Naive B cell (primary cell): Measurements from ENCODE around the gene TAPBP. TPM values are rescaled to one million over a fixed set of nuclear protein-coding genes. Genes with fewer than 3 reads are reported as not detected.

Experiments used
- ATAC-seq, 2 donors: fragments of 150-1000 bp; cut with Tn5 transposase; 2 replicates each; pipeline ENCODE4 v1.10.0; 2021; ENCODE audit warnings: low read depth in 2 of 2, mild to moderate bottlenecking in 2 of 2, moderate library complexity in 2 of 2
- DNase-seq: peaks from one replicate; pipeline ENCODE4 v3.0.0; 2022
- H3K27ac Mint-ChIP-seq, 6 donors: one replicate each; pipeline ENCODE4 v1.8.0; 2020 to 2022; ENCODE audit warnings: mild to moderate bottlenecking in 6 of 6, mixed read lengths in 6 of 6, moderate library complexity in 5 of 6, inconsistent platforms in 2 of 6
- H3K27me3 Mint-ChIP-seq, 3 donors: one replicate each; pipeline ENCODE4 v1.8.0; 2021 to 2022; ENCODE audit warnings: mixed read lengths in 3 of 3, mild to moderate bottlenecking in 1 of 3
- H3K36me3 Mint-ChIP-seq, 2 donors: one replicate each; pipeline ENCODE4 v1.8.0; 2020 to 2022; ENCODE audit warnings: mixed read lengths in 2 of 2, inconsistent platforms in 1 of 2, mild to moderate bottlenecking in 1 of 2
- H3K4me1 Mint-ChIP-seq, 3 donors: one replicate each; pipeline ENCODE4 v1.8.0; 2020 to 2022; ENCODE audit warnings: mixed read lengths in 3 of 3, inconsistent platforms in 1 of 3, mild to moderate bottlenecking in 1 of 3, moderate library complexity in 1 of 3
- H3K4me3 Mint-ChIP-seq, 8 donors: one replicate each; pipeline ENCODE4 v1.8.0; 2020 to 2022; ENCODE audit warnings: mild to moderate bottlenecking in 8 of 8, mixed read lengths in 8 of 8, moderate library complexity in 8 of 8, inconsistent platforms in 2 of 8
- H3K9me3 Mint-ChIP-seq, 7 donors: one replicate each; pipeline ENCODE4 v1.8.0; 2020 to 2022; ENCODE audit warnings: mixed read lengths in 7 of 7, mild to moderate bottlenecking in 5 of 7, inconsistent platforms in 2 of 7, moderate library complexity in 1 of 7
- polyA plus RNA-seq, 6 donors: library from polyadenylated mRNA; unstranded; fragments of 300-500 nt; fragmentation: Illumina TruSeq; gene quantifications; one replicate each; pipeline ENCODE4 v1.2.3, GENCODE V29; 2021; ENCODE audit warnings: low read depth in 6 of 6

The TAPBP gene
- polyA plus RNA-seq, 6 donors from 2014 or later, result 450 to 564 (median 508) TPM

GRCh38 chr6:33336495-33336894 lies 22.6 kb upstream of the TAPBP start:
- Mint-ChIP-seq H3K4me1 (peaks cover 18 to 65% (median 50%) of the 10 kb centered on the region in 3 donors), H3K27me3 (no peaks in the 10 kb centered on the region), H3K4me3 (no peak overlapping the region), H3K36me3 (no peaks in the 10 kb centered on the region), H3K9me3 (no peaks in the 10 kb centered on the region), H3K27ac (no peak overlapping the region)
- ATAC-seq (no peak), DNase-seq (no peak)

- DNase-seq, result no peak
- H3K4me3 Mint-ChIP-seq, result peak overlapping the region in 1 of 8 donors; percentile 5
- no peaks in the 10 kb centered on the region for H3K36me3 Mint-ChIP-seq
- no peaks in the 10 kb centered on the region for H3K27me3 Mint-ChIP-seq
- ATAC-seq, result peak; percentile 41 to 56
- no peaks in the 10 kb centered on the region for H3K9me3 Mint-ChIP-seq
- H3K4me1 Mint-ChIP-seq, result peaks cover 22 to 69% (median 56%) of the 10 kb centered on the region in 3 donors
- H3K27ac Mint-ChIP-seq, result peak overlapping the region in 1 of 6 donors; percentile 60
Observed at GRCh38 chr6:33335916-33336315, 22.0 kb upstream of the TAPBP start.

- H3K27me3 Mint-ChIP-seq, result no peaks in the 10 kb centered on the region
- H3K4me3 Mint-ChIP-seq, result peak overlapping the region in 3 of 8 donors; percentile 28 to 45 (median 41)
- H3K27ac Mint-ChIP-seq, result peak overlapping the region in 2 of 6 donors; percentile 36 to 42
- H3K36me3 Mint-ChIP-seq, result no peaks in the 10 kb centered on the region
- peaks cover 31 to 71% (median 57%) of the 10 kb centered on the region in 3 donors for H3K4me1 Mint-ChIP-seq
- no peaks in the 10 kb centered on the region for H3K9me3 Mint-ChIP-seq
- ATAC-seq (no peak), DNase-seq (no peak)
Observed at GRCh38 chr6:33333666-33334065, 19.8 kb upstream of the TAPBP start.

GRCh38 chr6:33330736-33331135 lies 16.9 kb upstream of the TAPBP start:
- Mint-ChIP-seq H3K9me3 (no peaks in the 10 kb centered on the region), H3K4me1 (peaks cover 35 to 73% (median 62%) of the 10 kb centered on the region in 3 donors), H3K27ac (peak overlapping the region in 4 of 6 donors; percentile 44 to 87 (median 74)), H3K4me3 (peak overlapping the region in 7 of 8 donors; percentile 27 to 79 (median 49)), H3K36me3 (no peaks in the 10 kb centered on the region), H3K27me3 (no peaks in the 10 kb centered on the region)
- peak; percentile 65 to 67 for ATAC-seq
- peak; percentile 32 for DNase-seq

- H3K27ac Mint-ChIP-seq, result peak overlapping the region in 3 of 6 donors; percentile 42 to 86 (median 67)
Observed at GRCh38 chr6:33329058-33329457, 15.2 kb upstream of the TAPBP start.

GRCh38 chr6:33324125-33324524 lies 10.2 kb upstream of the TAPBP start:
- Mint-ChIP-seq H3K9me3 (no peaks in the 10 kb centered on the region), H3K27ac (peak overlapping the region; percentile 89 to 100 (median 96)), H3K4me3 (peak overlapping the region; percentile 89 to 100 (median 98)), H3K4me1 (peaks cover 54 to 62% (median 55%) of the 10 kb centered on the region in 3 donors), H3K36me3 (peaks cover 13 to 24% of the 10 kb centered on the region in 2 donors), H3K27me3 (no peaks in the 10 kb centered on the region)
- peak; percentile 46 to 53 for ATAC-seq
- DNase-seq, result peak; percentile 86

More at GRCh38 chr6:33329058-33329457, 15.2 kb upstream of the TAPBP start:
- no peak overlapping the region for H3K4me3 Mint-ChIP-seq
- no peaks in the 10 kb centered on the region for H3K27me3 Mint-ChIP-seq
- peaks cover 30 to 67% (median 51%) of the 10 kb centered on the region in 3 donors for H3K4me1 Mint-ChIP-seq
- H3K9me3 Mint-ChIP-seq, result no peaks in the 10 kb centered on the region
- DNase-seq, result no peak
- H3K36me3 Mint-ChIP-seq, result no peaks in the 10 kb centered on the region
- ATAC-seq, result no peak

GRCh38 chr6:33323623-33323948 lies 9.7 kb upstream of the TAPBP start:
- Mint-ChIP-seq H3K9me3 (no peaks in the 10 kb centered on the region), H3K36me3 (peaks cover 13 to 29% of the 10 kb centered on the region in 2 donors), H3K4me1 (peaks cover 54 to 63% (median 55%) of the 10 kb centered on the region in 3 donors), H3K27me3 (no peaks in the 10 kb centered on the region), H3K27ac (peak overlapping the region; percentile 89 to 100 (median 96)), H3K4me3 (peak overlapping the region; percentile 89 to 100 (median 98))
- no peak for ATAC-seq
- no peak for DNase-seq

GRCh38 chr6:33321227-33321626 lies 7.3 kb upstream of the TAPBP start:
- no peak for ATAC-seq

GRCh38 chr6:33320315-33321181 lies 6.7 kb upstream of the TAPBP start:
- Mint-ChIP-seq H3K27ac (peak overlapping the region in 4 of 6 donors; percentile 32 to 100 (median 83)), H3K9me3 (no peaks in the 10 kb centered on the region), H3K4me1 (peaks cover 70 to 83% (median 75%) of the 10 kb centered on the region in 3 donors), H3K27me3 (no peaks in the 10 kb centered on the region), H3K4me3 (peak overlapping the region; percentile 89 to 100 (median 97)), H3K36me3 (peaks cover 13 to 33% of the 10 kb centered on the region in 2 donors)
- no peak for DNase-seq
- no peak for ATAC-seq

More at GRCh38 chr6:33321227-33321626, 7.3 kb upstream of the TAPBP start:
- H3K4me1 Mint-ChIP-seq, result peaks cover 68 to 80% (median 74%) of the 10 kb centered on the region in 3 donors
- H3K4me3 Mint-ChIP-seq, result peak overlapping the region; percentile 89 to 100 (median 97)
- no peaks in the 10 kb centered on the region for H3K9me3 Mint-ChIP-seq
- H3K27ac Mint-ChIP-seq, result peak overlapping the region in 3 of 6 donors; percentile 87 to 95 (median 94)
- peaks cover 13 to 33% of the 10 kb centered on the region in 2 donors for H3K36me3 Mint-ChIP-seq
- H3K27me3 Mint-ChIP-seq, result no peaks in the 10 kb centered on the region
- DNase-seq, result no peak

GRCh38 chr6:33319939-33320314 lies 6.0 kb upstream of the TAPBP start:
- Mint-ChIP-seq H3K27ac (peak overlapping the region in 2 of 6 donors; percentile 60 to 100), H3K9me3 (no peaks in the 10 kb centered on the region), H3K36me3 (peaks cover 13 to 33% of the 10 kb centered on the region in 2 donors)

GRCh38 chr6:33318426-33319073 lies 4.7 kb upstream of the TAPBP start:
- Mint-ChIP-seq H3K36me3 (peaks cover 13 to 33% of the 10 kb centered on the region in 2 donors), H3K27ac (peak overlapping the region; percentile 98 to 100 (median 98)), H3K4me1 (peaks cover 78 to 88% (median 87%) of the 10 kb centered on the region in 3 donors), H3K9me3 (no peaks in the 10 kb centered on the region), H3K27me3 (no peaks in the 10 kb centered on the region), H3K4me3 (peak overlapping the region; percentile 89 to 100 (median 100))
- no peak for ATAC-seq
- DNase-seq, result no peak

More at GRCh38 chr6:33319939-33320314, 6.0 kb upstream of the TAPBP start:
- Mint-ChIP-seq H3K27me3 (no peaks in the 10 kb centered on the region), H3K4me1 (peaks cover 76 to 89% (median 81%) of the 10 kb centered on the region in 3 donors), H3K4me3 (peak overlapping the region in 6 of 8 donors; percentile 16 to 100 (median 92))
- DNase-seq (no peak), ATAC-seq (no peak)

- H3K27me3 Mint-ChIP-seq, result no peaks in the 10 kb centered on the region
- DNase-seq (peak; percentile 95), ATAC-seq (peak; percentile 41 to 47)
- peaks cover 14 to 36% of the 10 kb centered on the region in 2 donors for H3K36me3 Mint-ChIP-seq
- no peaks in the 10 kb centered on the region for H3K9me3 Mint-ChIP-seq
- H3K4me1 Mint-ChIP-seq, result peaks cover 75 to 91% (median 84%) of the 10 kb centered on the region in 3 donors
- H3K4me3 Mint-ChIP-seq, result peak within 1 kb of the TSS; percentile 89 to 100 (median 100)
- H3K27ac Mint-ChIP-seq, result peak within 1 kb of the TSS; percentile 98 to 100 (median 99)
Observed at GRCh38 chr6:33317669-33318425, 4.0 kb upstream of the TAPBP start, which contains the start of gene ZBTB22. Gene ZBTB22 (minus strand): TSS chr6:33317744. CDS start chr6:33316916, 828 bp downstream.

GRCh38 chr6:33317419-33317668 lies 3.5 kb upstream of the TAPBP start:
- no peaks in the 10 kb centered on the region for H3K27me3 Mint-ChIP-seq
- ATAC-seq (no peak), DNase-seq (no peak)
- peaks cover 76 to 96% (median 86%) of the 10 kb centered on the region in 3 donors for H3K4me1 Mint-ChIP-seq
- H3K36me3 Mint-ChIP-seq, result peaks cover 19 to 36% of the 10 kb centered on the region in 2 donors
- H3K9me3 Mint-ChIP-seq, result no peaks in the 10 kb centered on the region
- H3K4me3 Mint-ChIP-seq, result peak overlapping the region; percentile 89 to 100 (median 100)
- peak overlapping the region; percentile 30 to 100 (median 88) for H3K27ac Mint-ChIP-seq
